CD4-positive, alpha-beta T cell treated with Interferon alpha-2 for 1 hour (primary cell): ENCODE data around the gene TIAM2.
A peak's percentile ranks its signal among the peaks of the same experiment; 100 is the strongest.
"Not testable (repeated sequence)": the region's sequence is repeated elsewhere in the genome, so short reads cannot be mapped to it uniquely, and the experiment has no call there.

Source experiments
- DNase-seq, 2 donors: peaks; one replicate each; pipeline ENCODE4 v3.0.0-alpha.2; 2020 to 2022

TIAM2 gene

GRCh38 chr6:155066361-155066760 is 71.2 kb downstream of the TIAM2 start:
- DNase-seq: no peak

GRCh38 chr6:155066921-155067680 is 72.0 kb downstream of the TIAM2 start:
- no peak for DNase-seq

GRCh38 chr6:155067956-155068615 is 73.0 kb downstream of the TIAM2 start:
- DNase-seq: no peak

- no peak for DNase-seq
Observed at GRCh38 chr6:155069543-155069942, 74.4 kb downstream of the TIAM2 start.

GRCh38 chr6:155075930-155076695 is 81.0 kb downstream of the TIAM2 start:
- no peak for DNase-seq

GRCh38 chr6:155077331-155077730 is 82.2 kb downstream of the TIAM2 start:
- DNase-seq: no peak

GRCh38 chr6:155077784-155078183 is 82.7 kb downstream of the TIAM2 start:
- no peak for DNase-seq

GRCh38 chr6:155078331-155078745 is 83.2 kb downstream of the TIAM2 start:
- no peak for DNase-seq

- no peak for DNase-seq
Observed at GRCh38 chr6:155079985-155080452, 84.9 kb downstream of the TIAM2 start.

- no peak for DNase-seq
Observed at GRCh38 chr6:155080881-155081845, 86.0 kb downstream of the TIAM2 start.

- no peak for DNase-seq
Observed at GRCh38 chr6:155084431-155085123, 89.5 kb downstream of the TIAM2 start.

- no peak for DNase-seq
Observed at GRCh38 chr6:155085582-155086257, 90.6 kb downstream of the TIAM2 start.

- DNase-seq: no peak
Observed at GRCh38 chr6:155088856-155089255, 93.7 kb downstream of the TIAM2 start.

- no peak for DNase-seq
Observed at GRCh38 chr6:155089746-155090145, 94.6 kb downstream of the TIAM2 start.

GRCh38 chr6:155090166-155090565 is 95.1 kb downstream of the TIAM2 start:
- no peak for DNase-seq

- no peak for DNase-seq
Observed at GRCh38 chr6:155091756-155092155, 96.6 kb downstream of the TIAM2 start.

- DNase-seq: peak in 1 of 2 donors; percentile 41
Observed at GRCh38 chr6:155093430-155093829, 98.3 kb downstream of the TIAM2 start.

- DNase-seq: no peak
Observed at GRCh38 chr6:155100087-155100486, 105.0 kb downstream of the TIAM2 start.

GRCh38 chr6:155100591-155100990 is 105.5 kb downstream of the TIAM2 start:
- no peak for DNase-seq

- DNase-seq: not testable (repeated sequence)
Observed at GRCh38 chr6:155103083-155103645, 108.0 kb downstream of the TIAM2 start.
